HL-60 (cell line): ENCODE measurements around the gene CCND2.

ENCODE experiments used
- CTCF ChIP-seq: IDR thresholded peaks from one replicate; pipeline ENCODE4 v1.5.1; 2011; ENCODE audit warnings: low read length, control low read depth, inconsistent platforms; ENCODE audit not compliant: insufficient read depth
- GABPA ChIP-seq: IDR thresholded peaks from 2 replicates; pipeline ENCODE4 v1.6.1; 2012; ENCODE audit warnings: low read depth
- POLR2AphosphoS5 ChIP-seq: IDR thresholded peaks from 2 replicates; pipeline ENCODE4 v1.6.1; 2012; ENCODE audit warnings: low read depth
- SPI1 ChIP-seq: IDR thresholded peaks from 2 replicates; pipeline ENCODE4 v1.6.1; 2012; ENCODE audit warnings: low read depth, mild to moderate bottlenecking, borderline replicate concordance
- TF ChIP-seq, protein P1 (sequence below): IDR thresholded peaks from 2 replicates; pipeline ENCODE4 v1.6.1; 2012; ENCODE audit warnings: low read depth; ENCODE audit not compliant: insufficient replicate concordance

- TF ChIP-seq CTCF (no peak), POLR2AphosphoS5 (no peak), GABPA (no peak), SPI1 (no peak)
- TF ChIP-seq, protein P1, sequence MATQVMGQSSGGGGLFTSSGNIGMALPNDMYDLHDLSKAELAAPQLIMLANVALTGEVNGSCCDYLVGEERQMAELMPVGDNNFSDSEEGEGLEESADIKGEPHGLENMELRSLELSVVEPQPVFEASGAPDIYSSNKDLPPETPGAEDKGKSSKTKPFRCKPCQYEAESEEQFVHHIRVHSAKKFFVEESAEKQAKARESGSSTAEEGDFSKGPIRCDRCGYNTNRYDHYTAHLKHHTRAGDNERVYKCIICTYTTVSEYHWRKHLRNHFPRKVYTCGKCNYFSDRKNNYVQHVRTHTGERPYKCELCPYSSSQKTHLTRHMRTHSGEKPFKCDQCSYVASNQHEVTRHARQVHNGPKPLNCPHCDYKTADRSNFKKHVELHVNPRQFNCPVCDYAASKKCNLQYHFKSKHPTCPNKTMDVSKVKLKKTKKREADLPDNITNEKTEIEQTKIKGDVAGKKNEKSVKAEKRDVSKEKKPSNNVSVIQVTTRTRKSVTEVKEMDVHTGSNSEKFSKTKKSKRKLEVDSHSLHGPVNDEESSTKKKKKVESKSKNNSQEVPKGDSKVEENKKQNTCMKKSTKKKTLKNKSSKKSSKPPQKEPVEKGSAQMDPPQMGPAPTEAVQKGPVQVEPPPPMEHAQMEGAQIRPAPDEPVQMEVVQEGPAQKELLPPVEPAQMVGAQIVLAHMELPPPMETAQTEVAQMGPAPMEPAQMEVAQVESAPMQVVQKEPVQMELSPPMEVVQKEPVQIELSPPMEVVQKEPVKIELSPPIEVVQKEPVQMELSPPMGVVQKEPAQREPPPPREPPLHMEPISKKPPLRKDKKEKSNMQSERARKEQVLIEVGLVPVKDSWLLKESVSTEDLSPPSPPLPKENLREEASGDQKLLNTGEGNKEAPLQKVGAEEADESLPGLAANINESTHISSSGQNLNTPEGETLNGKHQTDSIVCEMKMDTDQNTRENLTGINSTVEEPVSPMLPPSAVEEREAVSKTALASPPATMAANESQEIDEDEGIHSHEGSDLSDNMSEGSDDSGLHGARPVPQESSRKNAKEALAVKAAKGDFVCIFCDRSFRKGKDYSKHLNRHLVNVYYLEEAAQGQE, result no peak
Observed at GRCh38 chr12:4228122-4228580, 45.4 kb upstream of the CCND2 start.
